Measurements from ENCODE around the gene IQSEC1.
A peak's percentile ranks its signal among the peaks of the same experiment; 100 is the strongest.

The IQSEC1 gene

GRCh38 chr3:13075986-13076654, 2.9 kb upstream of the IQSEC1 start:
- TF ChIP-seq YY1 (IDR thresholded peaks at IDR 0.05; ENCODE audit: low read depth) (no peak), EP300 (IDR thresholded peaks at IDR 0.05; ENCODE audit: borderline replicate concordance) (no peak), MAX (IDR thresholded peaks at IDR 0.05) (no peak), FOXM1 (IDR thresholded peaks at IDR 0.05; ENCODE audit: borderline replicate concordance, low read depth) (no peak), NFIC (IDR thresholded peaks at IDR 0.05) (no peak), USF1 (IDR thresholded peaks at IDR 0.05) (no peak), TAF1 (IDR thresholded peaks at IDR 0.05; ENCODE audit: low read depth) (no peak), CREB1 (IDR thresholded peaks at IDR 0.05; ENCODE audit: low read depth) (no peak), RAD21 (IDR thresholded peaks at IDR 0.05; ENCODE audit: low read depth) (no peak)

GRCh38 chr3:13075318-13075717, 2.1 kb upstream of the IQSEC1 start:
- TF ChIP-seq EP300 (IDR thresholded peaks at IDR 0.05; ENCODE audit: borderline replicate concordance) (no peak), CEBPB (IDR thresholded peaks at IDR 0.05) (no peak), NFIC (IDR thresholded peaks at IDR 0.05) (no peak)

- TF ChIP-seq CEBPB (IDR thresholded peaks at IDR 0.05) (no peak), USF1 (IDR thresholded peaks at IDR 0.05) (no peak), ZBTB7A (IDR thresholded peaks at IDR 0.05; ENCODE audit: low read depth) (no peak)
Observed at GRCh38 chr3:13074006-13074375, 762 bp upstream of the IQSEC1 start.

GRCh38 chr3:13072600-13073325, 466 bp downstream of the IQSEC1 start:
- TF ChIP-seq TAF1 (IDR thresholded peaks at IDR 0.05; ENCODE audit: low read depth) (no peak), FOXM1 (IDR thresholded peaks at IDR 0.05; ENCODE audit: borderline replicate concordance, low read depth) (no peak), TCF12 (IDR thresholded peaks at IDR 0.05; ENCODE audit: low read depth) (no peak), REST (IDR thresholded peaks at IDR 0.05; ENCODE audit: low read depth) (no peak), RAD21 (IDR thresholded peaks at IDR 0.05; ENCODE audit: low read depth) (no peak), USF1 (IDR thresholded peaks at IDR 0.05) (no peak), NFIC (IDR thresholded peaks at IDR 0.05) (no peak), ZBTB7A (IDR thresholded peaks at IDR 0.05; ENCODE audit: low read depth) (no peak), TEAD4 (IDR thresholded peaks at IDR 0.05) (no peak)

- TF ChIP-seq MAX (IDR thresholded peaks at IDR 0.05) = peak; percentile 56
- TF ChIP-seq NFIC (IDR thresholded peaks at IDR 0.05) = peak; percentile 59
- 0 out of 2 replicates have a peak, but pooled peaks have one; percentile 12 for TF ChIP-seq YY1 (IDR thresholded peaks at IDR 0.05; ENCODE audit: low read depth)
- no peak for TF ChIP-seq RAD21 (IDR thresholded peaks at IDR 0.05; ENCODE audit: low read depth)
Observed at GRCh38 chr3:13072239-13072599, 1.0 kb downstream of the IQSEC1 start.

- no peak for TF ChIP-seq EP300 (IDR thresholded peaks at IDR 0.05; ENCODE audit: borderline replicate concordance)
- TF ChIP-seq USF1 (IDR thresholded peaks at IDR 0.05) = no peak
- TF ChIP-seq NFIC (IDR thresholded peaks at IDR 0.05) = no peak
- TF ChIP-seq EGR1 (IDR thresholded peaks at IDR 0.05) = no peak
- TF ChIP-seq FOXM1 (IDR thresholded peaks at IDR 0.05; ENCODE audit: borderline replicate concordance, low read depth) = no peak
- TF ChIP-seq REST (IDR thresholded peaks at IDR 0.05; ENCODE audit: low read depth) = no peak
- no peak for TF ChIP-seq RAD21 (IDR thresholded peaks at IDR 0.05; ENCODE audit: low read depth)
- TF ChIP-seq TAF1 (IDR thresholded peaks at IDR 0.05; ENCODE audit: low read depth) = no peak
- TF ChIP-seq TCF12 (IDR thresholded peaks at IDR 0.05; ENCODE audit: low read depth) = no peak
- no peak for TF ChIP-seq YY1 (IDR thresholded peaks at IDR 0.05; ENCODE audit: low read depth)
- TF ChIP-seq CEBPB (IDR thresholded peaks at IDR 0.05) = no peak
- no peak for TF ChIP-seq CREB1 (IDR thresholded peaks at IDR 0.05; ENCODE audit: low read depth)
- no peak for TF ChIP-seq MAX (IDR thresholded peaks at IDR 0.05)
- TF ChIP-seq TEAD4 (IDR thresholded peaks at IDR 0.05) = no peak
- no peak for TF ChIP-seq ZBTB7A (IDR thresholded peaks at IDR 0.05; ENCODE audit: low read depth)
Observed at GRCh38 chr3:13071695-13072094, 1.5 kb downstream of the IQSEC1 start.

Data from Ishikawa (cell line).